ENCODE results near the gene MIDN.
A peak's percentile ranks its signal among the peaks of the same experiment; 100 is the strongest.

The MIDN gene

GRCh38 chr19:1259206-1259875 lies 11.0 kb downstream of the MIDN start:
- no peak for DNase-seq

- DNase-seq: no peak
Observed at GRCh38 chr19:1259876-1260748, 11.7 kb downstream of the MIDN start.

- DNase-seq: peak; percentile 67
Observed at GRCh38 chr19:1260749-1261537, 12.6 kb downstream of the MIDN start.

- DNase-seq: no peak
Observed at GRCh38 chr19:1261538-1261797, 13.1 kb downstream of the MIDN start.

GRCh38 chr19:1261798-1262622 lies 13.6 kb downstream of the MIDN start:
- no peak for DNase-seq

GRCh38 chr19:1262623-1263123 lies 14.3 kb downstream of the MIDN start:
- DNase-seq: no peak

- no peak for DNase-seq
Observed at GRCh38 chr19:1263188-1263587, 14.8 kb downstream of the MIDN start.

- no peak for DNase-seq
Observed at GRCh38 chr19:1264801-1265614, 16.6 kb downstream of the MIDN start.

GRCh38 chr19:1265615-1266128 lies 17.3 kb downstream of the MIDN start:
- no peak for DNase-seq

GRCh38 chr19:1266129-1266915 lies 17.9 kb downstream of the MIDN start:
- no peak for DNase-seq

GRCh38 chr19:1266916-1267476 lies 18.6 kb downstream of the MIDN start:
- DNase-seq: no peak

GRCh38 chr19:1267477-1268225 lies 19.3 kb downstream of the MIDN start:
- DNase-seq: no peak

GRCh38 chr19:1268226-1269064 lies 20.1 kb downstream of the MIDN start:
- DNase-seq: no peak

- peak; percentile 94 for DNase-seq
Observed at GRCh38 chr19:1269065-1269477, 20.7 kb downstream of the MIDN start, which contains the start of gene CIRBP. Gene CIRBP (plus strand): TSS chr19:1269332. CDS start chr19:1270934, 1,602 bp downstream.

- no peak for DNase-seq
Observed at GRCh38 chr19:1269478-1270212, 21.3 kb downstream of the MIDN start.

- DNase-seq: no peak
Observed at GRCh38 chr19:1270213-1270853, 21.9 kb downstream of the MIDN start.

- DNase-seq: no peak
Observed at GRCh38 chr19:1270854-1271527, 22.6 kb downstream of the MIDN start.
